ENCODE measurements around the gene FGF14. TPM values are rescaled to one million over a fixed set of nuclear protein-coding genes. Genes with fewer than 3 reads are reported as not detected.

The FGF14 gene
- total RNA-seq, 1 donor from 2014 or later: 0.22 TPM

GRCh38 chr13:101978552-101979315, 423.1 kb downstream of the FGF14 start:
- TF ChIP-seq CTCF (IDR thresholded peaks at IDR 0.05): no peak
- no peaks in the 10 kb centered on the region for H3K9me3 Mint-ChIP-seq (ENCODE audit: low read depth)
- H3K4me1 Mint-ChIP-seq (ENCODE audit: low read depth): peaks cover 2% of the 10 kb centered on the region
- H3K27ac Mint-ChIP-seq (ENCODE audit: unreplicated experiment): no peak overlapping the region
- H3K36me3 Mint-ChIP-seq (ENCODE audit: low read depth): no peaks in the 10 kb centered on the region
- no peak overlapping the region for H3K4me3 Mint-ChIP-seq (ENCODE audit: unreplicated experiment)
- peaks cover 6% of the 10 kb centered on the region for H3K27me3 Mint-ChIP-seq (ENCODE audit: low read depth)
- no peak for DNase-seq (ENCODE audit: low spot score)

GRCh38 chr13:101977475-101977874, 424.4 kb downstream of the FGF14 start:
- Mint-ChIP-seq H3K9me3 (ENCODE audit: low read depth) (no peaks in the 10 kb centered on the region), H3K36me3 (ENCODE audit: low read depth) (no peaks in the 10 kb centered on the region), H3K4me1 (ENCODE audit: low read depth) (peaks cover 2% of the 10 kb centered on the region), H3K27ac (ENCODE audit: unreplicated experiment) (no peak overlapping the region), H3K27me3 (ENCODE audit: low read depth) (peaks cover 10% of the 10 kb centered on the region), H3K4me3 (ENCODE audit: unreplicated experiment) (no peak overlapping the region)
- no peak for DNase-seq (ENCODE audit: low spot score)
- TF ChIP-seq CTCF (IDR thresholded peaks at IDR 0.05): no peak

- no peak for TF ChIP-seq CTCF (IDR thresholded peaks at IDR 0.05)
- Mint-ChIP-seq H3K4me3 (ENCODE audit: unreplicated experiment) (no peak overlapping the region), H3K27ac (ENCODE audit: unreplicated experiment) (no peak overlapping the region), H3K9me3 (ENCODE audit: low read depth) (no peaks in the 10 kb centered on the region), H3K4me1 (ENCODE audit: low read depth) (no peaks in the 10 kb centered on the region), H3K27me3 (ENCODE audit: low read depth) (peaks cover 27% of the 10 kb centered on the region), H3K36me3 (ENCODE audit: low read depth) (no peaks in the 10 kb centered on the region)
- DNase-seq (ENCODE audit: low spot score): no peak
Observed at GRCh38 chr13:101972191-101972590, 429.7 kb downstream of the FGF14 start.

- no peak for DNase-seq (ENCODE audit: low spot score)
- TF ChIP-seq CTCF (IDR thresholded peaks at IDR 0.05): no peak
- no peaks in the 10 kb centered on the region for H3K36me3 Mint-ChIP-seq (ENCODE audit: low read depth)
- H3K27ac Mint-ChIP-seq (ENCODE audit: unreplicated experiment): no peak overlapping the region
- H3K9me3 Mint-ChIP-seq (ENCODE audit: low read depth): no peaks in the 10 kb centered on the region
- no peaks in the 10 kb centered on the region for H3K4me1 Mint-ChIP-seq (ENCODE audit: low read depth)
- H3K27me3 Mint-ChIP-seq (ENCODE audit: low read depth): peaks cover 33% of the 10 kb centered on the region
- H3K4me3 Mint-ChIP-seq (ENCODE audit: unreplicated experiment): no peak overlapping the region
Observed at GRCh38 chr13:101970341-101970740, 431.5 kb downstream of the FGF14 start.

- Mint-ChIP-seq H3K36me3 (ENCODE audit: low read depth) (no peaks in the 10 kb centered on the region), H3K27ac (ENCODE audit: unreplicated experiment) (no peak overlapping the region), H3K4me1 (ENCODE audit: low read depth) (no peaks in the 10 kb centered on the region), H3K9me3 (ENCODE audit: low read depth) (no peaks in the 10 kb centered on the region), H3K4me3 (ENCODE audit: unreplicated experiment) (no peak overlapping the region), H3K27me3 (ENCODE audit: low read depth) (peaks cover 34% of the 10 kb centered on the region)
- no peak for DNase-seq (ENCODE audit: low spot score)
- no peak for TF ChIP-seq CTCF (IDR thresholded peaks at IDR 0.05)
Observed at GRCh38 chr13:101967781-101968180, 434.1 kb downstream of the FGF14 start.

Measured in chondrocyte (in vitro differentiated cells).